Measurements from ENCODE around the gene NT5DC2.

NT5DC2 gene

DNA sequence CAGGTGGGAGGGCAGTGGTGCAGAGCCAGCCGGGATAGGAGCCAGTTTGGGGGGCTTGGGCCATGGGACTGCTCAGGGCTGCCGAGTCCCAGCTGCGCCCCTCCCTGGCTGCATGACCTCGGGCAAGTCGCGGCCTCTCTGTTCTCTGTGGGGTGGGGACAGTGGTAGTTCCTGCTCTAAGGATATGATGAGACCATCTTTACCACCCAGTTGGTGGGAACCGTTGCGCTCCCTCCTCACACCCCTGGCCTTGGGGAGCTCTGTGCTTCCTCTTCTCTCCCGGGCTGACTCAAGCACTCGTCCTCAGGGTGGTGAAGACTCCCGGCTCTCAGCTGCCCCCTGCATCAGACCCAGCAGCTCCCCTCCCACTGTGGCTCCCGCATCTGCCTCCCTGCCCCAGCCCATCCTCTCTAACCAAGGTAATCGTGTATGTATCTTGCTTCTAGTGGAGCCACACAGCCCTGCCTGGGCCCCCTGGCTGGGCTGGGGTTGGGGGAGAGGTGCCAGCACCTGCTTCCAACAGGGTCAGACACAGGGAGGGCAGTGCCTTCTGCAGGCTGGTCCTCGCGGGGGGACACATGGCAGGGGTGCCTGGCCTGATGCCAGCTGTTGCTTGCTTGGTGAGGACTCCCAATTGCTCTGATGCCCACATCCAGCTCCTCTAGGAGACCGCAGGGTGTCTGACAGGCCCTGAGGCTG, 53.6 kb downstream of the NT5DC2 start:
- Histone ChIP-seq H3K27ac (peak overlapping the region in 1 of 2 donors; percentile 42), H3K4me3 (peak overlapping the region; percentile 39)
- no peak for DNase-seq (ENCODE audit: low spot score)
- TF ChIP-seq, protein P1, sequence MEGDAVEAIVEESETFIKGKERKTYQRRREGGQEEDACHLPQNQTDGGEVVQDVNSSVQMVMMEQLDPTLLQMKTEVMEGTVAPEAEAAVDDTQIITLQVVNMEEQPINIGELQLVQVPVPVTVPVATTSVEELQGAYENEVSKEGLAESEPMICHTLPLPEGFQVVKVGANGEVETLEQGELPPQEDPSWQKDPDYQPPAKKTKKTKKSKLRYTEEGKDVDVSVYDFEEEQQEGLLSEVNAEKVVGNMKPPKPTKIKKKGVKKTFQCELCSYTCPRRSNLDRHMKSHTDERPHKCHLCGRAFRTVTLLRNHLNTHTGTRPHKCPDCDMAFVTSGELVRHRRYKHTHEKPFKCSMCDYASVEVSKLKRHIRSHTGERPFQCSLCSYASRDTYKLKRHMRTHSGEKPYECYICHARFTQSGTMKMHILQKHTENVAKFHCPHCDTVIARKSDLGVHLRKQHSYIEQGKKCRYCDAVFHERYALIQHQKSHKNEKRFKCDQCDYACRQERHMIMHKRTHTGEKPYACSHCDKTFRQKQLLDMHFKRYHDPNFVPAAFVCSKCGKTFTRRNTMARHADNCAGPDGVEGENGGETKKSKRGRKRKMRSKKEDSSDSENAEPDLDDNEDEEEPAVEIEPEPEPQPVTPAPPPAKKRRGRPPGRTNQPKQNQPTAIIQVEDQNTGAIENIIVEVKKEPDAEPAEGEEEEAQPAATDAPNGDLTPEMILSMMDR (IDR thresholded peaks at IDR 0.05) = no peak

DNA sequence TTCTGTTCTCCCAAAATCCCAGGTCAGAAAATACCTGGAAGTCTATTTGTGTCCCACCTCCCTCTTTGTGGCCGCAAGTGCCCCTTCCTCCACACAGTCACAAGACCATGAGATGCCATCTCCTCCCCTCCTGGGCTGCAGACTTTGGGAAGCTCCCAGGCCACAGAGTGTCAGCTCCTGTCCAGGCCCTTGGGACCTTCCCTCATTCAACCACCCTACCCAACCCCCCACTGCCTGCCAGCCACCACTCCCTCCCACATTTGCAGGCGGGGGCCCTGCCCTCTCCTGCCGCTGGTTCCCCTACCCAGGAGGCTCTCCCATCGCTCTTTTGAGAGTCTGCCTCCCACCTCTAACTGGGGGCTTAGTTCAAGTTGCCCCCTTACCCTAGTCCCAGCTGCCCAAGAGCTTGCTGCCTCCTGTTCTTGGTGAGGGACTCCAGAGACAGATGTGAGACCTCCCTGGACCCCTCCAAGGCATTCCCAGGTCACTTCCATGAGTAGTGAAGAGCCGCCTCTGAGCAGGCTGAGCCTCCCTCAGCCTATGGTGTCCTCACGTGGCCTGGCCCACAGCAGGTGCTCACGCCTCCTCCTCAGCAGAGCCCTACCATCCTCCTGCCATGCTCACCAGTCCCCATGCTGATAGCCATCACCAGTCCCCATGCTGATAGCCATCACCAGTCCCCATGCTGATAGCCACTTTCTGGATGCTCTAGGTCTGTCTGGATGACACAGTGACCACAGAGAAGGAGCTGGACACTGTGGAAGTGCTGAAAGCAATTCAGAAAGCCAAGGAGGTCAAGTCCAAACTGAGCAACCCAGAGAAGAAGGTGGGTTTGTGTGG, 54.4 kb downstream of the NT5DC2 start:
- peak overlapping the region in 1 of 2 donors; percentile 25 for H3K27ac ChIP-seq
- TF ChIP-seq, protein P1 (IDR thresholded peaks at IDR 0.05) = no peak
- no peak overlapping the region for H3K4me3 ChIP-seq
- DNase-seq (ENCODE audit: low spot score) = no peak

DNA sequence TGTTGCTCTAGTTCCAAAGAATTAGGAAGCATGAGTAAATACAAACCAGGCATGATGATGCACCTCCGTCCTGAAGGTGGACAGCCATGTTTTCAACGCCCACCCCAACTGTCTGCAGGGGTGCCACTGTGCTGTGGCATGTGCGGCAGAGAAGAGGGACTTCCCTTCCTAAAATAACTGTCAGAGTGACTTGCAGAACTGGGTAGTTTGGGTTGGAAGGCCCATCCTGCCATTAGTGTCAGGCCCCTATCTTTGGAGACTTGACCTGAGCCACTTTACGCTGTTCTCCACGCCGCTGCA, 55.9 kb downstream of the NT5DC2 start:
- TF ChIP-seq, protein P1 (IDR thresholded peaks at IDR 0.05) = no peak
- H3K27ac ChIP-seq = no peak overlapping the region
- DNase-seq (ENCODE audit: low spot score) = no peak
- H3K4me3 ChIP-seq = no peak overlapping the region

DNA sequence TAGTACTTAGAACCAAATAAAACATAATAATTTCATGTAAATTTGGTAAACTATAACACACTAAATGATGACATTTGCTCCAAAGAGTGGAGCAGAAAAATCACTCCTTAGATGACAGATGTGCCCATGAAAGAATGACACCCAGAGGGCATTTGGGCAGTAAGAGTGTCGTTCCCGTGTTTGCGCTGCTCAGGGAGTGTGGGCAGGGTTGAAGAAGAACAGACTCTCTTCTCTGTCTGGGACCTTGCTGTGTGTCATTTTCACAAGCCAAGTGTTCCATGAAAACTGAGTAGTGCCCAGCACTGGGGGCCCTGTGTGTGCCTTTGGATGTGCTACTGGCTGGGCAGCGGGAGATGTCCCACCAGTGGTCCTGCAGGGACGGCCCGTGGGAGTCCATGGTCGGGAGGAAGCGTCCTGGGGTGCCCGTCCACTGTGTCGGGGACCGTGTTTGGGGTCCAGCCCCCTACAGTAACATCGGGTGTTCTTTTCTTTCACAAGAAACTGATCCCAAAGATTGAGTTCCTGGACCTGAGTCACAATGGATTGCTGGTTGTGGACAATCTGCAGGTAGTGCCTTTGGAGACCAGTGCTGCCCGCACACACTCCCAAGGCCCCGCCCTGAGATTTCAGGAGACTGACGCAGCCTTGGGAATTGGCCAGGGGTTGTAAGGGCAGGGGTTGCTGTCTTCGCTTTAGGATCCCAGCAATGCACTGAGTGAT, 56.4 kb downstream of the NT5DC2 start:
- no peak for DNase-seq (ENCODE audit: low spot score)
- no peak overlapping the region for H3K27ac ChIP-seq

More for the DNA sequence above, 56.4 kb downstream of the NT5DC2 start:
- no peak overlapping the region for H3K4me3 ChIP-seq
- TF ChIP-seq, protein P1 (IDR thresholded peaks at IDR 0.05) = no peak

All from coronary artery (tissue), 2 donors.